HepG2 (cell line): Measurements from ENCODE around the gene AK2. TPM values are rescaled to one million over a fixed set of nuclear protein-coding genes. Genes with fewer than 3 reads are reported as not detected.

Source experiments
- ASH2L ChIP-seq: fragments of 300-600, 200-600 bp; sonication (generic); IDR thresholded peaks from 2 replicates; pipeline ENCODE4 v1.7.0; 2017; ENCODE audit warnings: low read depth, mild to moderate bottlenecking, moderate library complexity, mixed read lengths, low read length; ENCODE audit not compliant: insufficient read length
- CTCF ChIP-seq: sonication (generic); formaldehyde crosslinking; IDR thresholded peaks from 2 replicates; pipeline ENCODE4 v1.5.0; 2020; ENCODE audit warnings: mild to moderate bottlenecking, missing genetic modification reagents, moderate library complexity
- DR1 ChIP-seq: sonication (generic); formaldehyde crosslinking; IDR thresholded peaks from 2 replicates; pipeline ENCODE4 v1.8.0; 2021; ENCODE audit warnings: mild to moderate bottlenecking, missing genetic modification reagents, inconsistent platforms
- HOXA7 ChIP-seq: sonication (generic); formaldehyde crosslinking; IDR thresholded peaks from 2 replicates; pipeline ENCODE4 v1.8.1; 2022; ENCODE audit warnings: mild to moderate bottlenecking, missing genetic modification reagents, moderate library complexity
- KDM3A ChIP-seq: IDR thresholded peaks from 2 replicates; pipeline ENCODE4 v1.6.1; 2018; ENCODE audit warnings: low read depth, missing compliant biosample characterization
- MTF1 ChIP-seq: sonication (generic); formaldehyde crosslinking; IDR thresholded peaks from 2 replicates; pipeline ENCODE4 v1.5.0; 2020; ENCODE audit warnings: missing genetic modification reagents
- PAWR ChIP-seq: sonication (generic); formaldehyde crosslinking; IDR thresholded peaks from 2 replicates; pipeline ENCODE4 v1.4.0; 2020; ENCODE audit warnings: missing genetic modification reagents, mild to moderate bottlenecking, borderline replicate concordance
- PHB2 ChIP-seq: fragments of 450-650 bp; IDR thresholded peaks from 2 replicates; pipeline ENCODE4 v1.6.1; 2018; ENCODE audit not compliant: partially characterized antibody
- PITX1 ChIP-seq: sonication (generic); formaldehyde crosslinking; IDR thresholded peaks from 2 replicates; pipeline ENCODE4 v1.5.1; 2020; ENCODE audit warnings: mild to moderate bottlenecking, missing genetic modification reagents
- RORA ChIP-seq: sonication (generic); formaldehyde crosslinking; IDR thresholded peaks from 2 replicates; pipeline ENCODE4 v1.5.0; 2020; ENCODE audit warnings: mild to moderate bottlenecking, missing genetic modification reagents, moderate library complexity
- SP4 ChIP-seq: sonication (generic); formaldehyde crosslinking; IDR thresholded peaks from 2 replicates; pipeline ENCODE4 v1.8.1; 2023; ENCODE audit warnings: mild to moderate bottlenecking, missing genetic modification reagents
- SP5 ChIP-seq: IDR thresholded peaks from 2 replicates; pipeline ENCODE4 v1.6.1; 2016; ENCODE audit warnings: low read depth, borderline replicate concordance
- ZFP37 ChIP-seq: sonication (generic); formaldehyde crosslinking; IDR thresholded peaks from 2 replicates; pipeline ENCODE4 v1.4.0; 2020; ENCODE audit warnings: missing genetic modification reagents, borderline replicate concordance
- ZNF138 ChIP-seq: sonication (generic); formaldehyde crosslinking; IDR thresholded peaks from 2 replicates; pipeline ENCODE4 v1.5.0; 2020; ENCODE audit warnings: mild to moderate bottlenecking, low read depth, missing genetic modification reagents
- ZNF546 ChIP-seq: sonication (generic); formaldehyde crosslinking; conservative IDR thresholded peaks from 2 replicates; pipeline ENCODE4 v1.8.1; 2023; ENCODE audit warnings: mild to moderate bottlenecking, missing genetic modification reagents
- polyA plus RNA-seq, 8 experiments: library from polyadenylated mRNA; depleted of rRNA in 3 of 8; stranded (reverse) in 7 of 8; unstranded in 1 of 8; fragments of >200 nt; fragmentation: Illumina TruSeq in 4 of 8; extraction: Trizol in 4 of 8; gene quantifications; 2 replicates each; pipeline versions ENCODE4 v1.2.1 to v1.2.3, GENCODE V29; 2011 to 2016; ENCODE audit warnings: low read depth in 4 of 8, missing spikeins in 1 of 8, mixed read lengths in 1 of 8; ENCODE audit not compliant: insufficient read depth in 1 of 8
- total RNA-seq, 5 experiments: library from RNA; depleted of rRNA; stranded (reverse); fragments of >200 nt; fragmentation: Illumina TruSeq; extraction: Trizol; gene quantifications; 2 replicates each; pipeline ENCODE4 v1.2.3, GENCODE V29; 2016; ENCODE audit warnings: low read depth in 1 of 5
- TF ChIP-seq, protein P1 (sequence below): IDR thresholded peaks from 2 replicates; pipeline ENCODE4 v1.6.1; 2016; ENCODE audit warnings: missing compliant biosample characterization, missing genetic modification reagents, borderline replicate concordance
- TF ChIP-seq, protein P2 (sequence below): sonication (generic); formaldehyde crosslinking; conservative IDR thresholded peaks from 2 replicates; pipeline ENCODE4 v1.8.0; 2022; ENCODE audit warnings: missing genetic modification reagents
- TF ChIP-seq, protein P3 (sequence below): sonication (generic); formaldehyde crosslinking; IDR thresholded peaks from 2 replicates; pipeline ENCODE4 v1.8.0; 2023; ENCODE audit warnings: mild to moderate bottlenecking, missing genetic modification reagents
- TF ChIP-seq, protein P4 (sequence below): sonication (generic); formaldehyde crosslinking; IDR thresholded peaks from 2 replicates; pipeline ENCODE4 v1.4.0; 2020; ENCODE audit warnings: missing genetic modification reagents, borderline replicate concordance

AK2 gene
- total and polyA plus RNA-seq, 2 of the 13 experiments (the other 11 are each of a cell fraction or from before 2014, with no cell fraction given): 170 to 188 TPM

DNA sequence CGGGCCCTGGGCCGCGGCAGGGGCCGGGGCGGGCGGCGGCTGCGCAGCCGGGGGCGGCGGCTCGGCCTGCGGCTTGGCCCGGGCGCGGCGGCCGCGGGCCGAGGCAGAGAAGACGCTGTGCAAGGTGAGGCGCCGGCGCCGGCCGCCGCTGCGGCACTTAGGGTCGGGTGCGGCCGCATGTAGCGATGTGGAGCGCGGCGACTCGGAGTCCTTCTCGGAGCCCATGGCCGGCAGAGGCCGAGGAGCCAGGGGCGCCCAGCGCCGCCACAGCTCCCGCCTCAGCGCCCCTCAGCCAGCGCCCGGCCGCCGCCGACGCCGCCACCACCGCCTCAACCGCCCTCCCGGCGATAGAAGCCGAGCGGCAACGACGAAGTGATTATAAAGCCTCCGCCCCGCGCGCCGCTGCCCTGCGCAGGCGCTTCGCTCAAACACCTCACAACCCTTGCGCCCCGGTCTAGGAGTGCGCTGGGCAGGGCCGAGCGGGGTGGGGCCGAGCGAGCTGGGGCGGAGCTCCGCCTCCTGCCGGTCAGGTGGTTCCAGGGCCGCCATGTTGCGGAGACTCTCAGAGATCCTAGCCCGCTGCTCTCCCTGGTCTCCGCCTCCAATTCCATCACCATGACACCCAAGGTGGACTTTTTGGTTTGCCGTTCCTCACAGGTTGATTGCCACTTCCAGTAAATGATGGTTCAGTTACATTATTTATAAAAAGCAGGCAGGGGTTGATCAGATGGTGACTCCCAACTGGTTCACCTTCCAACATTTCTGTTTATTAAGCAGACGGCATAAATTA, 72.0 kb downstream of the AK2 start, which contains the start of gene RNF19B (continued):
- TF ChIP-seq, protein P1, sequence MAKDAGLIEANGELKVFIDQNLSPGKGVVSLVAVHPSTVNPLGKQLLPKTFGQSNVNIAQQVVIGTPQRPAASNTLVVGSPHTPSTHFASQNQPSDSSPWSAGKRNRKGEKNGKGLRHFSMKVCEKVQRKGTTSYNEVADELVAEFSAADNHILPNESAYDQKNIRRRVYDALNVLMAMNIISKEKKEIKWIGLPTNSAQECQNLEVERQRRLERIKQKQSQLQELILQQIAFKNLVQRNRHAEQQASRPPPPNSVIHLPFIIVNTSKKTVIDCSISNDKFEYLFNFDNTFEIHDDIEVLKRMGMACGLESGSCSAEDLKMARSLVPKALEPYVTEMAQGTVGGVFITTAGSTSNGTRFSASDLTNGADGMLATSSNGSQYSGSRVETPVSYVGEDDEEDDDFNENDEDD: peak; percentile 84
- peak; percentile 85; the same call in 1 of the 2 replicates for TF ChIP-seq ZNF546 (CRISPR knock-in tag)
- TF ChIP-seq ZNF138 (CRISPR knock-in tag): no peak
- TF ChIP-seq PAWR (CRISPR knock-in tag): no peak
- TF ChIP-seq PITX1 (CRISPR knock-in tag): peak; percentile 51; the same call in 1 of the 2 replicates
- no peak for TF ChIP-seq PHB2
- 0 out of 2 replicates have a peak, but pooled peaks have one; percentile 22 for TF ChIP-seq KDM3A
- TF ChIP-seq RORA (CRISPR knock-in tag): no peak
- TF ChIP-seq DR1 (CRISPR knock-in tag): peak; percentile 95
- TF ChIP-seq MTF1 (CRISPR knock-in tag): no peak
- 0 out of 2 replicates have a peak, but pooled peaks have one; percentile 22 for TF ChIP-seq ZFP37
- TF ChIP-seq, protein P2, sequence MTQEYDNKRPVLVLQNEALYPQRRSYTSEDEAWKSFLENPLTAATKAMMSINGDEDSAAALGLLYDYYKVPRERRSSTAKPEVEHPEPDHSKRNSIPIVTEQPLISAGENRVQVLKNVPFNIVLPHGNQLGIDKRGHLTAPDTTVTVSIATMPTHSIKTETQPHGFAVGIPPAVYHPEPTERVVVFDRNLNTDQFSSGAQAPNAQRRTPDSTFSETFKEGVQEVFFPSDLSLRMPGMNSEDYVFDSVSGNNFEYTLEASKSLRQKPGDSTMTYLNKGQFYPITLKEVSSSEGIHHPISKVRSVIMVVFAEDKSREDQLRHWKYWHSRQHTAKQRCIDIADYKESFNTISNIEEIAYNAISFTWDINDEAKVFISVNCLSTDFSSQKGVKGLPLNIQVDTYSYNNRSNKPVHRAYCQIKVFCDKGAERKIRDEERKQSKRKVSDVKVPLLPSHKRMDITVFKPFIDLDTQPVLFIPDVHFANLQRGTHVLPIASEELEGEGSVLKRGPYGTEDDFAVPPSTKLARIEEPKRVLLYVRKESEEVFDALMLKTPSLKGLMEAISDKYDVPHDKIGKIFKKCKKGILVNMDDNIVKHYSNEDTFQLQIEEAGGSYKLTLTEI: no peak
- peak; percentile 85 for TF ChIP-seq SP5 (CRISPR knock-in tag)
- TF ChIP-seq, protein P3, sequence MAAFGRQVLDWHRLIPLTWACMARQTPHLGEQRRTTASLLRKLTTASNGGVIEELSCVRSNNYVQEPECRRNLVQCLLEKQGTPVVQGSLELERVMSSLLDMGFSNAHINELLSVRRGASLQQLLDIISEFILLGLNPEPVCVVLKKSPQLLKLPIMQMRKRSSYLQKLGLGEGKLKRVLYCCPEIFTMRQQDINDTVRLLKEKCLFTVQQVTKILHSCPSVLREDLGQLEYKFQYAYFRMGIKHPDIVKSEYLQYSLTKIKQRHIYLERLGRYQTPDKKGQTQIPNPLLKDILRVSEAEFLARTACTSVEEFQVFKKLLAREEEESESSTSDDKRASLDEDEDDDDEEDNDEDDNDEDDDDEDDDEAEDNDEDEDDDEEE (CRISPR knock-in tag): peak; percentile 73
- TF ChIP-seq, protein P4, sequence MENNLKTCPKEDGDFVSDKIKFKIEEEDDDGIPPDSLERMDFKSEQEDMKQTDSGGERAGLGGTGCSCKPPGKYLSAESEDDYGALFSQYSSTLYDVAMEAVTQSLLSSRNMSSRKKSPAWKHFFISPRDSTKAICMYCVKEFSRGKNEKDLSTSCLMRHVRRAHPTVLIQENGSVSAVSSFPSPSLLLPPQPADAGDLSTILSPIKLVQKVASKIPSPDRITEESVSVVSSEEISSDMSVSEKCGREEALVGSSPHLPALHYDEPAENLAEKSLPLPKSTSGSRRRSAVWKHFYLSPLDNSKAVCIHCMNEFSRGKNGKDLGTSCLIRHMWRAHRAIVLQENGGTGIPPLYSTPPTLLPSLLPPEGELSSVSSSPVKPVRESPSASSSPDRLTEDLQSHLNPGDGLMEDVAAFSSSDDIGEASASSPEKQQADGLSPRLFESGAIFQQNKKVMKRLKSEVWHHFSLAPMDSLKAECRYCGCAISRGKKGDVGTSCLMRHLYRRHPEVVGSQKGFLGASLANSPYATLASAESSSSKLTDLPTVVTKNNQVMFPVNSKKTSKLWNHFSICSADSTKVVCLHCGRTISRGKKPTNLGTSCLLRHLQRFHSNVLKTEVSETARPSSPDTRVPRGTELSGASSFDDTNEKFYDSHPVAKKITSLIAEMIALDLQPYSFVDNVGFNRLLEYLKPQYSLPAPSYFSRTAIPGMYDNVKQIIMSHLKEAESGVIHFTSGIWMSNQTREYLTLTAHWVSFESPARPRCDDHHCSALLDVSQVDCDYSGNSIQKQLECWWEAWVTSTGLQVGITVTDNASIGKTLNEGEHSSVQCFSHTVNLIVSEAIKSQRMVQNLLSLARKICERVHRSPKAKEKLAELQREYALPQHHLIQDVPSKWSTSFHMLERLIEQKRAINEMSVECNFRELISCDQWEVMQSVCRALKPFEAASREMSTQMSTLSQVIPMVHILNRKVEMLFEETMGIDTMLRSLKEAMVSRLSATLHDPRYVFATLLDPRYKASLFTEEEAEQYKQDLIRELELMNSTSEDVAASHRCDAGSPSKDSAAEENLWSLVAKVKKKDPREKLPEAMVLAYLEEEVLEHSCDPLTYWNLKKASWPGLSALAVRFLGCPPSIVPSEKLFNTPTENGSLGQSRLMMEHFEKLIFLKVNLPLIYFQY (CRISPR knock-in tag): 0 out of 2 replicates have a peak, but pooled peaks have one; percentile 38
- peak; percentile 43; the same call in 1 of the 2 replicates for TF ChIP-seq SP4
- TF ChIP-seq HOXA7 (CRISPR knock-in tag): no peak
- TF ChIP-seq CTCF (CRISPR knock-in tag): peak; percentile 36; the same call in 1 of the 2 replicates
- TF ChIP-seq ASH2L: peak; percentile 30
